Activated CD4-positive, alpha-beta T cell treated with anti-CD3 and anti-CD28 coated beads for 24 hours (primary cell): ENCODE results near the gene CEP72.
"Not testable (repeated sequence)": the region's sequence is repeated elsewhere in the genome, so short reads cannot be mapped to it uniquely, and the experiment has no call there.

Experiments
- DNase-seq, 2 donors: peaks; one replicate each; pipeline ENCODE4 v3.0.0-alpha.2; 2020; ENCODE audit warnings: low read depth in 2 of 2

Gene CEP72

DNA sequence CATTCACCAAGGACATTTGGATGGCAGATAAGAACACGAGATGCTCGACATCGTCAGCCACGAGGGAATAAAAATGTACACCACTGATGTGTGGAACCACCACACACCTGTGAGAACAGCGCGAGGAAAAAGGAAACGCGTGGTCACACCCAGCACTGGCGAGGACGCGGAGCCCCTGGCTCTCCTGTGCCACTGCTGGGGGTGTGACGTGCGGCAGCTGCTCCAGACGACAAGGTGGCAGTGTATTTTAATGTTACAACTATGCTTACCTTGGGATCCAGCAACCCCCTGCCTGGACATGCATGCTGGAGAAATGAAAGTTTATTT lies 13.6 kb upstream of the CEP72 start:
- no peak for DNase-seq

DNA sequence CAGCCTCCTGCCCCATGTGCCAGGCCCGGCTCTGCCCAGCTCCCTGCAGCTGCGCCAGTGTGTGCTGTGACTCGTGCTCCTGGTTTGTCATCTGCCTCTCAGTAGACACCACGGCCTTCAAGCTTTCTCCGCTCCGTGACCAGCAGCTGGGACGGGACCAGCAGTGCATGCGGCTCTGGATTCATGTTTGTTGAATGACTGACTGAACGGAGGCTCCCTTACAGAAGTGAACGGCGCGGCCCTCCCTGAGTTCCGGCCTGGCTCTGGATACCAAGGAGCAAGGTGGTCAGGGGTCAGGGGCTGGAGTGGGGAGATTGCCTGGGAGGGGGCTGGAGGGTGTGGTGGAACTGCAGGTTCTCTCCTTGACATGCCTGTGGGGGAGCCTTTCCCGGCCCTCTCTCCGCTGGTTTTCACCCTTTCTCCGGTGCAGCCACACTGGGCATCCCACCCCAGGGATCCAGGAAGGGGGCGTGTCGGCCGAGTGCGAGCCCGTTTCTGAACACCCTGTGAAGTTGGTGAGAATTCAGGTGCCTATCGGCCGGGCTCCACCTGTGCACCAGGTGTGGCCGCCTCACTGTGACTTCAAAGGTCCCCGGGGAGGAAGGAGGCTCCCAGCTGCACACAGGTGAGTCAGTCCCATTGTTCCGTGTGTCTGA lies 11.1 kb upstream of the CEP72 start:
- DNase-seq, result no peak

GRCh38 chr5:601771-602465 lies 10.2 kb upstream of the CEP72 start:
- no peak for DNase-seq

GRCh38 chr5:602466-603035 lies 9.6 kb upstream of the CEP72 start:
- DNase-seq, result no peak

DNA sequence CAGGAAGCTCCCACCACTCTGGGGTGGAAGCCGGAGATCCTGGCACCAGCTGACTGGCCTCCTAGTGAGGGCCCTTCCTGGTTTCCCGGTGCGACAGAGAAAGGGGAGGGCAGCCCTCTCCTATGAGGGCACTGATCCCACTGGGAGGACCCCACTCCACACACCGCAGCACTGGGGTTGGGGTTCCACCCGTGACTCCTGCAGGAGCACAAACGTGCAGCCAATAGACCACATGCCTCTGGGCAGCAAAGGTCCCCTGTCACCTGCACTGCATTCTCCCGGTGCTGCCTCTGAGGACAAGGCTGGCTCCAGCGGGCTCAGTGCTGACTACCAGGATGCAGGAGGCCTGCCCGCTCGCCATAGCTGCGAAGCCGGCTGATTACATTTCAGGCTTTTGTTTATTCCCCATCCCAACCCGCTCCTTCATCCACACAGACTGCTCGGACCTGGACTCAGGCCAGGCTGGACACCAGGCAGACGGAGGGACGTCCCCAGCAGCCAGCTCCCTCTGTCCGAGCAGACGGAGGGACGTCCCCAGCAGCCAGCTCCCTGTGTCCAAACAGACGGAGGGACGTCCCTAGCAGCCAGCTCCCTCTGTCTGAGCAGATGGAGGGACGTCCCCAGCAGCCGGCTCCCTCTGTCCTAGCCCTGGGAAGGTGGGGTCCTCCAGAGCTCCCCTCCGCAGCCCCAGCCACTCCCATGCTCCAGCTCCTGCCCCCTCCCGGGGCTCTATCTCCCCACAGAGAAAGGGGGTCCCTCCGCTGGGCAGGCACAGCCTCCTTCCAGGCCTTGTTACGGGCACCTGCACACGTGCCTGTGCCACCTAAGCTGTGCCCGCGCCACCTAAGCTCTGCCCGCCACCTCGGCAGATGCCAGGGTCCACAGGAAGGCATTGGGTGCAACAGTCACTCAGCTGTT lies 8.8 kb upstream of the CEP72 start:
- no peak for DNase-seq

- DNase-seq, result no peak
Observed at GRCh38 chr5:604391-604831, 7.7 kb upstream of the CEP72 start.

GRCh38 chr5:605090-605489 lies 7.0 kb upstream of the CEP72 start:
- DNase-seq, result not testable (repeated sequence)

DNA sequence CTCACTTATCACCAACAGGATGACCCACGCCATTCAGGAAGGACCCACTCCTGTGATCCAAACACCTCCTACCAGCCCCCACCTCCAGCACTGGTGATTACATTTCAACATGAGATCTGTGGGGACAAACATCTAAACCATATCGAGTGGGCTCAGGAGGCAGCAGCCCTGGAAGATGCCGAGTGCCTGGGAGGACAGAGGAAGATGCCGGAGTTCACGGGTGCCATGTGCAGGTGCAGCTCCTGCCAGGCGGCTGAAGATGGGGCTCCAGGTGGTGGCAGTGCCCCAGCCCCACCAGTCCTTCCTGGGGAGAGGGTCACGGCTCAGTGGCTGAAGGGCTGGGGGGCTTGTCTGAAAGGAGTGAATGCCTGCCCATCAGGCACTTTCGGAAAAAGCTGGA lies 6.1 kb upstream of the CEP72 start:
- DNase-seq, result no peak

- DNase-seq, result no peak
Observed at GRCh38 chr5:606526-607399, 5.4 kb upstream of the CEP72 start.

- no peak for DNase-seq
Observed at GRCh38 chr5:607541-608428, 4.4 kb upstream of the CEP72 start.

- no peak for DNase-seq
Observed at GRCh38 chr5:608429-609370, 3.4 kb upstream of the CEP72 start.

DNA sequence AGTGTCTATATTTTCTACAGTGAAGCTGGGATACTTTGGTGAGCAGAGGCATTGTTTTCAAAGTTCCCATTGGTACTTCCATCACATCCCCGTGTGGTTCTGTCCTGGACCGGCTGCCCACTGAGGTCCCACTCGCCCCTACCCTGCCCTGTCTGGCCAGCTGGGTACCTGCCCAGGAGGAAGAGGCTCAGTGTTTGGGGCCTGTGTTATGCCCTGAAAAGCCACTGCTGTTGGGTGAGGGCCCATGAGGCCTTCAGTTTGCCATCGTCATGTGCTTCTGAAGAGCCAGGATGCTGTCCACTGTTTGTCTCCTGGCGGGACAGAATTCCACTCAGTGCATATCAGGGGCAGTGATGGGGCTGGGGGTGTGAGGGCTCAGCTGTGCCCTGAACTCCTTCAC lies 2.6 kb upstream of the CEP72 start:
- DNase-seq, result no peak

- no peak for DNase-seq
Observed at GRCh38 chr5:610011-610743, 2.0 kb upstream of the CEP72 start.

GRCh38 chr5:610744-611730 lies 1.1 kb upstream of the CEP72 start:
- no peak for DNase-seq

- DNase-seq, result no peak
Observed at GRCh38 chr5:612498-613424, 621 bp downstream of the CEP72 start.

GRCh38 chr5:616484-617039 lies 4.4 kb downstream of the CEP72 start:
- DNase-seq, result no peak
